SU-DHL-6 (cell line): ENCODE data around the gene LDB2.

Experiments
- H2AFZ ChIP-seq: fragments of 200-600 bp; sonication (generic); 2 replicates; pipeline ENCODE4 v1.6.1; 2014; ENCODE audit warnings: low read depth, mild to moderate bottlenecking, moderate library complexity, mixed read lengths, antibody characterized with exemption, low read length; ENCODE audit not compliant: severe bottlenecking
- H3F3A ChIP-seq: fragments of 200-600 bp; shearing (Covaris generic); 2 replicates; pipeline ENCODE4 v1.6.0; 2016; ENCODE audit warnings: antibody characterized with exemption, mild to moderate bottlenecking; ENCODE audit not compliant: insufficient read depth
- H3K27ac ChIP-seq: fragments of 200-600 bp; sonication (generic); 2 replicates; pipeline ENCODE4 v1.5.1; 2016; ENCODE audit warnings: low read depth, mild to moderate bottlenecking, low read length, moderate library complexity, mixed read lengths
- H3K27me3 ChIP-seq: fragments of 200-600 bp; sonication (generic), shearing (Covaris generic); 2 replicates; pipeline ENCODE4 v1.6.0; 2014; ENCODE audit warnings: mild to moderate bottlenecking, low read length
- H3K36me3 ChIP-seq: fragments of 200-600 bp; sonication (generic); 2 replicates; pipeline ENCODE4 v1.6.1; 2014; ENCODE audit warnings: mild to moderate bottlenecking, low read length, mixed read lengths
- H3K4me2 ChIP-seq: fragments of 300-600, 200-600 bp; shearing (Covaris generic), sonication (generic); 2 replicates; pipeline ENCODE4 v1.6.0; 2014; ENCODE audit warnings: low read length, low read depth, mild to moderate bottlenecking; ENCODE audit not compliant: poor library complexity, severe bottlenecking
- H3K4me3 ChIP-seq: fragments of 200-600 bp; sonication (generic); 2 replicates; pipeline ENCODE4 v1.5.1; 2014; ENCODE audit warnings: antibody characterized with exemption, low read length, mild to moderate bottlenecking, mixed read lengths; ENCODE audit not compliant: insufficient read depth, poor library complexity, severe bottlenecking
- H3K79me2 ChIP-seq: fragments of 200-600 bp; sonication (generic); 2 replicates; pipeline ENCODE4 v1.6.1; 2014; ENCODE audit warnings: mild to moderate bottlenecking, low read length, moderate library complexity; ENCODE audit not compliant: insufficient read depth
- H3K9ac ChIP-seq: fragments of 200-600 bp; sonication (generic); 2 replicates; pipeline ENCODE4 v1.7.0; 2014; ENCODE audit warnings: mild to moderate bottlenecking, low read length
- H3K9me2 ChIP-seq: fragments of 200-600 bp; sonication (generic); replicated peaks from 2 replicates; pipeline ENCODE4 v1.6.1; 2014; ENCODE audit warnings: low read length; ENCODE audit not compliant: insufficient read depth
- H3K9me3 ChIP-seq: fragments of 200-600 bp; sonication (generic); 2 replicates; pipeline ENCODE4 v1.6.1; 2014; ENCODE audit warnings: low read length, mixed read lengths; ENCODE audit not compliant: insufficient read depth
- H4K20me1 ChIP-seq: fragments of 200-600 bp; sonication (generic); 2 replicates; pipeline ENCODE4 v1.6.1; 2014; ENCODE audit warnings: low read depth, mild to moderate bottlenecking, antibody characterized with exemption, low read length, moderate library complexity, mixed read lengths
- CTCF ChIP-seq: fragments of 200-600 bp; sonication (generic); IDR thresholded peaks from one replicate; pipeline ENCODE4 v1.5.1; 2017; ENCODE audit warnings: antibody characterized with exemption, mild to moderate bottlenecking, low read length, moderate library complexity; ENCODE audit not compliant: insufficient read depth, poor library complexity, severe bottlenecking
- EZH2phosphoT487 ChIP-seq: fragments of 200-600 bp; sonication (generic), shearing (Covaris generic); conservative IDR thresholded peaks from 2 replicates; pipeline ENCODE4 v1.6.1; 2018; ENCODE audit warnings: mild to moderate bottlenecking, antibody characterized with exemption, low read length, moderate library complexity, mixed read lengths

Gene LDB2

GRCh38 chr4:16672421-16672820, 226.0 kb downstream of the LDB2 start:
- Histone ChIP-seq H3K36me3 (no peaks in the 10 kb centered on the region), H3K27ac (no peak overlapping the region), H2AFZ (no peak overlapping the region), H3K4me3 (no peak overlapping the region), H3K9me2 (no peaks in the 10 kb centered on the region), H3K4me2 (no peak overlapping the region), H3K79me2 (no peaks in the 10 kb centered on the region), H3F3A (no peaks in the 10 kb centered on the region), H4K20me1 (no peaks in the 10 kb centered on the region), H3K9ac (no peak overlapping the region), H3K9me3 (no peaks in the 10 kb centered on the region), H3K27me3 (no peaks in the 10 kb centered on the region)
- TF ChIP-seq EZH2phosphoT487: no peak
- no peak for TF ChIP-seq CTCF

- H3K9me3 ChIP-seq: no peaks in the 10 kb centered on the region
- H4K20me1 ChIP-seq: no peaks in the 10 kb centered on the region
- TF ChIP-seq EZH2phosphoT487: no peak
- H3K27ac ChIP-seq: no peak overlapping the region
- H3K27me3 ChIP-seq: no peaks in the 10 kb centered on the region
- no peak overlapping the region for H2AFZ ChIP-seq
- no peaks in the 10 kb centered on the region for H3K36me3 ChIP-seq
- H3K4me2 ChIP-seq: no peak overlapping the region
- no peak overlapping the region for H3K9ac ChIP-seq
- H3K9me2 ChIP-seq: no peaks in the 10 kb centered on the region
- H3K79me2 ChIP-seq: no peaks in the 10 kb centered on the region
- no peaks in the 10 kb centered on the region for H3F3A ChIP-seq
- no peak overlapping the region for H3K4me3 ChIP-seq
Observed at GRCh38 chr4:16671741-16672140, 226.7 kb downstream of the LDB2 start.

GRCh38 chr4:16670727-16671126, 227.7 kb downstream of the LDB2 start:
- TF ChIP-seq CTCF: no peak
- no peak for TF ChIP-seq EZH2phosphoT487
- Histone ChIP-seq H4K20me1 (no peaks in the 10 kb centered on the region), H3K27me3 (no peaks in the 10 kb centered on the region), H3K36me3 (no peaks in the 10 kb centered on the region), H3K9me2 (no peaks in the 10 kb centered on the region), H3K9me3 (no peaks in the 10 kb centered on the region), H3F3A (no peaks in the 10 kb centered on the region), H3K4me3 (no peak overlapping the region), H3K9ac (no peak overlapping the region), H2AFZ (no peak overlapping the region), H3K27ac (no peak overlapping the region), H3K79me2 (no peaks in the 10 kb centered on the region), H3K4me2 (no peak overlapping the region)

GRCh38 chr4:16669036-16669435, 229.4 kb downstream of the LDB2 start:
- TF ChIP-seq CTCF (no peak), EZH2phosphoT487 (no peak)
- no peaks in the 10 kb centered on the region for H4K20me1 ChIP-seq

More at GRCh38 chr4:16669036-16669435, 229.4 kb downstream of the LDB2 start:
- no peak overlapping the region for H3K27ac ChIP-seq
- no peaks in the 10 kb centered on the region for H3F3A ChIP-seq
- H3K4me3 ChIP-seq: no peak overlapping the region
- H3K9me2 ChIP-seq: no peaks in the 10 kb centered on the region
- H2AFZ ChIP-seq: no peak overlapping the region
- H3K9ac ChIP-seq: no peak overlapping the region
- H3K27me3 ChIP-seq: no peaks in the 10 kb centered on the region
- no peak overlapping the region for H3K4me2 ChIP-seq
- no peaks in the 10 kb centered on the region for H3K36me3 ChIP-seq
- H3K79me2 ChIP-seq: no peaks in the 10 kb centered on the region
- no peaks in the 10 kb centered on the region for H3K9me3 ChIP-seq
